NCI-H1048 (cell line): ENCODE data around the gene RAPSN.

Experiments used
- DNase-seq: peaks from one replicate; lab custom pipeline; 2025; lab: John Stamatoyannopoulos, UW

The RAPSN gene

DNA sequence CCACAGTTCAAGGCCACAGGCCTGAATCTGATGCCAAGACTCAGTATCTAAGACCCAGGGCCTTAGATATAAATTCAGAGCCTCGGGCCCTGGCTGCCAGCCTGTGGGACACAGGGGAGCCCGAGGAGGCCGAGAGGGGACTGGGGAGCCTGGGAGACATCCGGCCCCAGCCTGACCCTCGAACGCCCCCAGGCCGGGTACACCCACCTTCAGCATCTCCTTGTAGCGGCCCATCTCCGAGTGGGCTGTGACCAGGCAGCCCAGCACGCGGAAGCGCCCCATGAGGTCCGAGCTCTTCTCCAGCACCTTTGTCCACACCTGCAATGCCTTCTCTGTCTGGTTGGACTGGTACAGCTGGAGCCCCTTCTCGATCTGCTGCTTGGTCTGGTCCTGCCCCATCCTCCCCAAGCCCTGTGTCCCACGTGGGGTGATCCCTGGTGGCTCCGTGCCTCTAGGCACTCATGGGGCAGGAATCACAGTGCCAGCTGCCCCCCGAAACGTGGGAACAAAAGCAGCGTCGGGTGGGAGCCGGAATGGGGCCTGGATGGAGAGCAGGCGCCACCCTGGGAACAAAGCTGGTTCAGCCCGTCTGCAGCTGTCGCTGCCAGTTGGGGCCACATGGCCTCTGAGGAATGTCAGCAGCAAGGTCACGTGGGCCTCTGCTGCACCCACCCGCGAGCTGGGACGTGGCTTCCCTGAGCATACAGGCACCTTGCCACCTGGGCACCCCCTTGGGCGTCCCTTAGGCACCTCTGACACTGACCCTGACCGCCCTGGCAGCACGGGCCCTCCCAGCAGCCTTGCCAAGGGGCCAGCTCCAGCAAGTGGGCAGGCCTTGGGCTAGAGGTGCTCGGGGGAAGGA, at the start of gene RAPSN:
TSS of gene RAPSN (minus strand) at position 571 of the 862 bp plus-strand sequence. CDS start at position 399, 172 bp downstream.
- DNase-seq: no peak

DNA sequence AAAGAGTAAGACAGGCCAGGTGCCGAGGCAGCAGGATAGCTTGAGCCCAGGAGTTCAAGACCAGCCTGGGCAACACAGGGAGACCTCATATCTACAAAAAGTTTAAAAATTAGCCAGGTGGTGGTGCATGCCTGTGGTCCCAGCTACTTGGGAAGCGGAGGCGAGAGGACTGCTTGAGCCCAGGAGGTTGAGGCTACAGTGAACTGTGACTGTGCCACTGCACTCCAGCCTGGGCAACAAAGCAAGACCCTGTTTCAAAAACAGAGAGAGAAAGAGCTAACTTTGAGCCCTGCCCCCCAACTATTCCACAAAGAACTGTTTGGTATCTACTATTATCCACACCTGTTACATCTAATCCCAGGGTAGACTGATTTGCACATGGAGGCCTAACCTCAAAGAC, 49.2 kb upstream of the RAPSN start:
- DNase-seq: no peak

DNA sequence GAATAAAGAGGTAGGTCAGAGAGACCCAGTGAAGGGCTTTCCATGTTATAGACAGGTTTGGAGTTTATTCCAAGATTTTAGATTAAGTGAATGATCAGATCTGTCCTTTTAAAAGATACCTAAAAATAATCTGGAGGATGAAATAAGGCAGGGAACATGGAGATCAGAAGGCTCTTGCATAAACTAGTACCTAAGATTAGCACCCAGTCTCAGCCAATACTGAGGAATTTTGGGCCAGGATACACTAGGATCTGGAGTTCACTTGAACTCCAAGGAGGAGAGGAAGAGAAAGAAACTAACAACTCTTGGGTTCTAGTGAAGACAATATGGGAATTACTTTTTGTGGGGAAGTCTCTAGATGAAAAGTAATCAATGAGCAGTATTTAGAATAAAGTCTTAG, 47.9 kb upstream of the RAPSN start:
- DNase-seq: no peak

DNA sequence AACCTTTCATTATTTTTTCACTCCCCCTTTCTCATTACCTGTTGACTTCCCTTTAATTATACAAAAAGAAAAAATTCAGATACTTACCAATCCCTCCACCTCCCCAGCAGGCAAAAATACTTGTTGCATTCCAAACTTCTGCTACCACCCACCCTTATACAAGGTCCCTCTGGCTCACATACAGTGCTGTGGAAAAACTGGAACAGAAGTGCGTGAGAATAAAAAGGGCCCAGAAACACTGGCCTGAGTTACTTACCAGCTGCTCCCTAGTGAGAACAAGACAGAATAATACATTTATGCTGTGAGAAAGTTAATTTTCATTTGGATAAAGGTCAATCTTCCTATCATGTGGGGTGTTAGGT, 46.9 kb upstream of the RAPSN start:
- no peak for DNase-seq

DNA sequence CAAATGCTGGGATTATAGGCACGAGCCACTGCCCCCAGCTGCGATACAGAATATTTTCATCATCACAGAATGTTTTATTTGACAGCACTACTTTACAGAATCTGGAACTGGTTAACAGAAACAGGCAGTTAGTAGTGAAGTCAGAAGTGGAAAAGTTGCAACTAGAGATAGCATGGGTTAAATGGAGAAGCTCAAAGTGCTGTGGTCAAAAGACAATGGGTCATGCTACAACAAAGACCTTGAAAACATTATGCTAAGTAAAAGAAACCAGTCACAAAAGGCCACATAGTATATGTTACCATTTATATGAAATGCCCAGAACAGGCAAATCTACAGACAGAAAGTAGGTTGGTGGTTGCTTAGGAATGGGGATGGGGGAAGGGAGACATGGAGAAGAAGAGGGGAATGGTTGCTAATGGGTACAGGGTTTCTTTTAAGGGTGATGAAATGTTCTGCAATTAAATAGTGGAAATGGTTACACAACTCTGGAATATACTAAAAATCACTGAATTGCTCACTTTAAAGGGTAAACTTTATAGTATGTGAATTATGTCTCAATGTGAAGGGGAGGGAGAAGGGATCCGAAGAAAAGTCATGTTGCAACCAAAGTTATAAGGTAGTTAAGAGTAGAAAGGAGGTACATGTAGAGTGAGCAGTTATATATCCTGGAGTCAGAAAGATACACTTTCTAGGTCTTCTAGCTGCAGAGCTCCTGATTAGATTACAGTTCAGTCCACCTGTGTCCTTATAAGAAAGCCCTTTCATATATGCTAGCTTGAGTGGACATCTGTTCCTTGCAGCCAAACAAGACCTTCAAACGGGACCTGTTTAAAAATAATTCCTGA, 46.3 kb upstream of the RAPSN start:
- DNase-seq: no peak

DNA sequence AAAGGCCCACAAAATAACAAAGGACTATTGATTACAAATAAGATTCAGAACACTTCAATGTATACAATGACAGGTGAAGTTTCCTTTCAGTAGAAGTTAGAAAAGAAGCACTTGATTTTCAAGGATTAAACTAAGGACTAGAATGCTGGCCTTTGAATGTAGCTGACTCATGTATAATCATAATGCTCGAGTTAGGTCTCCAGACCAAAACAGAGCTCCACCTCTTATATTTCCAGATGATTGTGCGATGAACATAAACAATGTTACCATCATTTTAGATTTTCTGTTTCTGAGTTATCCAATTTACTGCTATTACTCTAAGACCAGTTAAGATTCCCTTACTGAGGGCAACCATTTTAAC, 40.4 kb upstream of the RAPSN start:
- DNase-seq: no peak

DNA sequence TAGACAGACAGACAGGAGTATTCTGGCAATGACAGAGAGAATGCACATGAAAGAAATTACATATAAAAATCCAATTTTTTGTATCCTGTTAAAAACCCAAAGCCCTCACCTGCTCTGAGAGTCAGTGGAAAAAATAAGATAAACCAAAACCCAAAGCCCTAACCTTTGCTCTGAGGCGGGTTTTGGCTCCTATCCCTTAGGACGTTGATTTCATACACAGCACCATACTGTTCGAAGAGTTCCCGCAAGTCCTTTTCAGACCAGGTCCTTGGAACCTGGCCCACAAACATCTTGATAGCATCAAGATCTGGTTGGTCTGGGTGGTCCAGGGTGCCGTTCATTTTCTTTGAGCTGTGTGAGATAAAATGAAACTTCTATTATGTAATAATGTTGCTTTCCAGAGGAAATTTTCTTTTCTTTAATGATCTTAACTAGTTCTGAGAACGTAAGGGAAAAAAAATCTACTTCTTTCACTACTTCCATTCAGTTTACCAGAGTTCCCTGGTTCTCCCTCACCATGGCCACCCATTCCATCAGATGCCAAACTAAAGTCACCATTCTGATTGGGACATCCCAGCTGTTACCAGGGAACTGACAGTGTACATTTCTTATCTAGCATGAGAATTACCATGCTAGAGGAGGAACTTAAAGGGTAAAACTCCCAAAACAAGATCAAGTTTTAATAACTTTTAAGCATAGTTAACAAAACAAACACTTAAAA, 39.9 kb upstream of the RAPSN start:
- DNase-seq: no peak

DNA sequence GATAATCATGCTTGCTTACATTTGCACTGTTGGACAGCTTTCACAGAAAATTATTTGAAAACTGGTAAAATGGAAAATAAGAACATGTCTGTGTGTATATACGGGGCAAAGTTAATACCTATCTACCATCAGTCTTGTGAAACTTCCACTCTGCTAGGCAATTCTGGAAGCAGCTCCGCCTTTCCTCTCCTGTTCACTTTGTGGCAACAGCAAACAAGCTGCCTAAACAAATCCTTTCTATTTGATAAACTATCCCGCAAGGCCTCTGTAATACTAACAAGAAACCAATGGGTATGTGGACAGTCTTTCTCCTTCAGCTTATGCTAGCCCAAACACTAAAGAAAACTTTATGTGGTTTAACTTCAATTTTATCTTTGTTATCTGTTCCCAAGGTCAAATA, 39.2 kb upstream of the RAPSN start:
- DNase-seq: no peak

DNA sequence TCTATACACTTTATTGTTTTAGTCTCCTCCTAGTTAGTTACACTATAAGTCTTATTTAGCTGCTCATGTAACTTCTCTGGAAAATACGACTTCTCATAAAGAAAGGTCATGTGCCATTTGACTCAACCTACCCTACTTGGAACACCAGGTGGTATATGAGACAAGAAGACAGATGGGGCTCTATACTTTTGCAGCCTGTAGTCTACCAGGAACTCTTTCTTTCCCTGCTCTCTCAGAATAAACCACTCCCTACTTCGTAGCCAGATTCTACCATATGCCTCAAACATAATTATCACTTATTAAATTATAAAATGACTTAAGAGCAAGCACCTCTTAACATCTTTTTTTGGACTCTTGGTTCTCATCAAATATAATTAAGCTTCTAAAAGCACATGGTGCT, 38.5 kb upstream of the RAPSN start:
- no peak for DNase-seq

DNA sequence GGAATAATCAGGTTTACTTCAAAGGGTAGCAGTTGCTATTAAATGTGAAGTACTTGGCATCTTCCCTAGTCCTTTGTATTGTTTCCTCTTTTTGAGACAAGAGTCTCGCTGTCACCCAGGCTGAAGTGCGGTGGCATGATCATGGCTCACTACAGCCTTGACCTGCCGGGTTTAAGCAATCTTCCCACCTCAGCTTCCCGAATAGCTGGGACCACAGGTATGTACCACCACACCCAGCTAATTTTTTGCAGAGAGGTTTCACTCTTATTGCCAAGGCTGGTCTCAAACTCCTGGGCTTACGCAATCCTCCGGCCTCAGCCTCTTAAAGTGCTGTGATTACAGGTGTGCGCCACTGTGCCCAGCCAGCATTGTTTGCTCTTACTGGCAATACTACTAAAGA, 36.2 kb upstream of the RAPSN start:
- no peak for DNase-seq

DNA sequence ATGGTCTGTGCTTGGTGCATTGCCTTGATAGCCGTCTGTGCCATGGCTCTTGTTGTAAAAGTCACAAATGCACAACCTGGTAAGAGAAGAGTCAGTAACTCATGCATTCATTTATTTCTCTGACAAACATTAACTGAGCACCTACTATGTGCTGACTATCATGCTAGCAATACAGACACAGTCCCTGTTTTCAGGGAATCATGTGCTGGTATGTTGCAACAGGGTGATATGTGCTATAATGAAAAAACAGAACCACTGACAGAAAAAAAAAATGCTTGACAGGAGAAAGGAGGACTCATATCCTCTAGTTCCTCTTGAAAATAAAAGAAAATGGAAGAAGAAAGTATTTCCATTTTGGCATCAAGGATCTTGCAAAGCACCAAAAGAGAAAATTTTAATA, 34.5 kb upstream of the RAPSN start:
- no peak for DNase-seq

DNA sequence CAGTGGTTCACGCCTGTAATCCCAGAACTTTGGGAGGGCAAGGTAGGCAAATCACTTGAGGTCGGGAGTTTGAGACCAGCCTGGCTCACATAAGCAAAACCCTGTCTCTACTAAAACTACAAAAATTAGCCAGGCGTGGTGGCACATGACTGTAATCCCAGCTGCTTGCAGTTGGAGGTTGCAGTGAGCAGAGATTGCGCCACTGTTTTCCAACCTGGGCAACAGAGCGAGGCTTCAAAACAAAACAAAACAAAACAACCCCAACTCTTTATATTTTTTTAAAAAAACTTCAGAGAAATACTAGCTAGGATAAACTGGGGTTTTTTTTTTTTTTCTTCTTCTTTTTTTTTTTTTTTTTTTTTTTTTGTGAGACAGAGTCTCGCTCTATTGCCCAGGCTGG, 31.8 kb upstream of the RAPSN start:
- no peak for DNase-seq

DNA sequence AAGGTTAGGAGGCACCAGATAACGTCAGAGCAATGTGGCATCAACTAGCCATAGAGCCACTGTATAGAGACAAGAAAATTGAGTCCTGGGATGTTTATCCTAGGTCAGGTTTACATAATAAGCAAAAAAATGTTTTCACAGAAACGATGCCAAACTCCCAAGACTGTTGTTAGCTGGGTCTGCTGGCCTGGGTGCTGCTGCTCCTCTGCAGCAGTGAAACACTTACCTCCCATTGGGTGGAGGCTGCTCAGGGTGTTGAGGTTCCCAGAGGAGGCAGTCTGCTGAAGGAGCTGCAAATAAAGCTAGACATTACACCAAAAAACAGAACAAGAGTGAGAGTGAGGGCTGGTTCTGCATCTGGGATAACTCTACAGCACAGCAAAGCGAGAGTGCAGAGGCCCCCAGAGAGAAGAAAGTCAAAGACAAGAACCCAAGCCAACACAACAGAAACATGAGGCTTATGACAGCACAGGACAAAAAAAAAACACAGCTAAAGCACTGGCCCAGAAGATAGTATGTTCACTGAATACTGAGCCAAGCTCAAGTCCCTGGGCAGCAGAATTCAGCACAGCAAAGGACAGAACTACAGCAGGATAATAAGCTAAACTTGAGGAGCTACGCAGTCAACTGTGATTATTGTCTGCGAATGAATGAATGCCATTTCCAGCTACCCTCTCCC, 29.9 kb upstream of the RAPSN start:
- no peak for DNase-seq

DNA sequence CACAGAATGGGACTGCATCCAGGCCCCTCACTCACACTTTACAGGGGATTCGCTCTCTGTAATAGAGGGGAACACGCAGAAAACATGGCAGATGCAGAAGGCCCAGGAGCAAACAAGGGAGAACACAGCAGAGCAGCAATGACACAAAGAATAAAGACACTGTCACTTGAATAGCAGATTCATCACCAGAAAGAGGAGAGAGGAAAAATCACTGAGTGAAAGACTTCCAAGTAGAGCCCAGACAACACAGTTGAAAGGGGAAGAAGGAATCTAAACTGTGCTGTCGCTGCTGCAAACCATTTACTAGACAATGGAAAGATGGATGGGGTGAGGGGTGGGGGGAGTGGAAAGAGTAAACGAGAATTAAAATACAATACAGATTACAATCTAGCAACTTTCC, 28.8 kb upstream of the RAPSN start:
- no peak for DNase-seq

DNA sequence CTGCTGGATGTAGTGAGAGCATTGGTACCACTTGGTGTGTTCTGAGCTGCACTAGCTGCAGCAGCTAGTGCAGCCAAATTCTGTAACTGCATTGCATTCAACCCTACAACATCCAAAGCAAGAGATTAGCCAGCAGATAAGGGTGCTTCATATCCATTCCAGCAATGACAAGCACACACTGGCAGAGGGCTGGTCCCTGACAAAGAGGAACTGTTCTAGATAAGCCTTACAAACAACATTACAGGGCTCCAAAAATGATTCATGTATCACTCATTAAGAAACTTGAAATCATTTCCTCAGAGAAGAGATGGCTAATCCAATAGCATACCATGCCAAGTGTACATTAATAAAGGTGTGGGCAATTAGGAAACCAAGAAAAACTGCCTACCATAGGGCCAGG, 28.4 kb upstream of the RAPSN start:
- no peak for DNase-seq

DNA sequence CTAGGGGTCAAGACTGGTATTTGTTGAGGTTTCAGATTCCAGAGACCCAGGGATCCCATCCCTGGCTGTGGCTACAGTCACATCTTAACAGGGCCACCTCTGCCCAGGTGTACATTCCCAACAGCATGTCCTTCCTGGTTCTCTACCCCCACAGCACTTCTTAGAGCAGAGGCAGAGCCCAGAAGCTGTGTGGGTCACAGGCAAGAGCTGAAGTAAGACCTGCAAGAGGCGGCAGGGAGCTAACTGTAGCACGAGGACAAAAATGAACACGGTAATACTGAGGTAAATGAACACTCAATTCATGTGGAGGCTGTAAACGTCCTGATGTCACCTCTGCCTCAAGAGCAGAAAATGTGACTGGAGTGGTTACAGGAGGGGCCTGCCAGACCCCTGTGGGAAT, 21.7 kb upstream of the RAPSN start:
- no peak for DNase-seq

DNA sequence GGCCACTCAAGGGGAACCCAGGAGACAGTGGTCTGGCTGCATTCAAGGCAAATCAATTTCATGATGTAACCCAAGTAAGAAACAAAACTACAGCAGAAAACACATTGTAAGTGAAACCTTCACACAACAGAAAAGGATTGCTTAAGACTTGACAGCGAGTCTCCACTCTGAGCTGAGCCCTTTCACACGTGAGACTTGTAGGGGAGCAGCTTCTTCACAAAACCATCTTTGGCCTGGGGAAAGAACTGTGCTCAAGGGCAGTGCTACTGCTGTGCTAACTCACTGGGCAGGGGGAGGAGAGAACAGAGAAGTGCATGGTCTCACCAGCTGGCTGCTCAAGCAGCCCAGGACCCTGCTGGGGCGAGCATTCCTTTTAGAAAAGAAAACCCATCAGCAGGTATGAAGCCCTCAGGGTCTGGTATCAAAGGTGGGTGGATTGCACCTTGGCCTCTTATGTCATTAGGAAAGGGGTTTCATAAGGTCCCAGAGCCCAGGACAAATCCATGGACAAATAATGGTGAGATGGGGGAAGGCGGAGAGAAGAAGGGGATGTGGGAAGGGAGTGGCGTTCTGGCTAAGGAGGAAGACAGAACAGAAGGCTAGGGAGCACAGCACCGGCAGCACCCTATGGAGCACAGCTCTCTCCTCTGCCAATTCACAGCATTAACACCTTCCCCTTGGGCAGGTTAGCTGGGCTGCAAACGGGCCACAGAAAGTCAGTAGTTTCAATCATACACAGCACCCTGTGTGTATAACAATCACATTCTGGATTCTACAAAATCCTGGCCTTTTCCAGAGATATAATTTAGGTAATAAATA, 20.6 kb upstream of the RAPSN start:
- DNase-seq: no peak

DNA sequence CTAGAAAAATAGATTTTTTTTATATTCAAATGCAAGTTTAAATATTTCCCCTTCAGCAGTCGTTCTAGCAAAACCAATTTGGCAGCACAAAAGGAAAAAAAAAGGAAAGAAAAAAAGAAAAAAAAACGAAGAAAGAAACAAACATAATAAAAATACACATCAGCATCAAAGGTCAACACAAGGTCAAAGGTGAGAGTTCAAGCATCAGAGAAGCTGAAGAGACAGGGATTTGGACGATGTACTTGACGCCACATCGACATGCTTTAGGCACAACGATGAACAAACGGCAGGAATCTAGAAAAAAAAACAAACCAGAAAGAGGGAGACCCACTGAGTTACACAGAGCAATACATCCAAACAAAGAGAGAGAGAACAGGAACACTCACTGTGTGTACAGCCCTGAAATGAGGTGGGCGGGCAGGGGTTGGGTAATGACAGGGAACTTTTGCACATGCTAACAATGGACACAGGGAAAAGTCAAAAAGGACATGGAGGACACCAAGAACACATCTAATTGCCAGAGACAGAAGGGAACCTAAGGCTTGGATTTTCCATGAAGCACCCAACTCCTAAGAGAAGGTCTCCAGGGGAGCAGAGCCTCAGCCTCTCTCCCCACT, 19.8 kb upstream of the RAPSN start:
- no peak for DNase-seq

DNA sequence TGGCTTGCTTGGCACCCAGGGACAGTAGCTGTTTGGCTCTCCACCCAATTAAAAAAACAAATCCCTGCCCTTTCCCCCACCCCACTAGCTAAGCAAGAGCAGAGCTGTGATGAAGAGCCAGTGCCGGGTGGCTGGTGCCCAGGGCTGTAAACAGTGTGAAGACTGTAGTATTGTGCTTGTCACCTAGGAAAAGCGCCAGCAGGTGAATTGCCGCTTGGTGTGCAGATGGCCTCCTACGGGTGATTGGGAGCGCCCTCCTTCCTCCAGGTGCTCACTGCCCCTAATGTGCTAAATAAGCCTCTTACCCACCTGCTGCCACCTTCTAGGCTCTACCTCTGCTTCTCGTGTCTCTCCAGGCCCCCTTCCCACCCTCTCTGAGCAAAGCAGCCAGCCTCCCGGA, 18.4 kb upstream of the RAPSN start:
- DNase-seq: no peak

DNA sequence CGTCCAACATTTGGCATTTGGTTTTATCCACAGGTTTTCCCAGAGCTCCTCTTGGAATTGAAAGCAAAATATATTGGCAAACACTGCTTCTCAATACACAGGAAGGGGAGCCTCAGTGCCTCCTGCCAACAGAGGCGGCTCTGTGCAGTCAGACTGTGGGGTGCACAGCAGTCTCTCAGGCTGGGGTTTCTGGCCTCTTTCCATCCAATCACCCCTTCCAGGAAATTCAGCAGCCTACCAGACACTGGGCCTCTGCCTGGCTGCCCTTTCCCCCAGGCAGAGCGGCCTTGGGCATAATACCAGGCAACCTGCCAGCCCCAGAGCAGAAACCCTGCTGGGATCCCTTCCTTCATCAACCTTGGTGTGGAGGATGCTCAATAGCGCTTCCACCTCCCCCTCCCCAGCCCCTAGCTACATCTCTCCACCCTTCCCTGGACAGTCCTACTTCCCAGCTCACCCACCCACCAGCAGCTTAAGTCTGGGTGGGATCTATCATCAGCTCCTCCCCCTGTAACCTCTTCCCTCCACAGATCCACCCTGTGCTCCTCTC, 17.8 kb upstream of the RAPSN start:
- no peak for DNase-seq

DNA sequence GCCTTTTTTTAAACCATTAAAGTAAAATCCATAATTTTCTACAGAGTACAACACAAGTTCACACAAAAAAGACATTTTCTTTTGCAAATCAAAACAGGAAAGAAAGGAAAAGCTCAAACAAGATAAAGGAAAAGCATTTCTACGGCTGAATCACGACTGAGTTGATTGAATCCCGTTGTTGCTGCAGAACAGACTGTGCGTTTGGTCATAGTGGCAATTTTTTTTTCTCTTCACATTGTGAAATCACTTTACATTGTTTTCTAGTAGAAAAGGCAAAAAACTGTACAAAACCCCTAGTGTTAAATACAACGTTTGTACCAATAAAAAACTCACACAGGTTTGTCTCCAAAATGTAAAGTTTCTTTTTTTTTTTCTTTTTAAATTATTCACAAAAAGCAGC, 17.3 kb upstream of the RAPSN start:
- DNase-seq: no peak
